ENCODE results near the gene BEST3.

BEST3 gene

DNA sequence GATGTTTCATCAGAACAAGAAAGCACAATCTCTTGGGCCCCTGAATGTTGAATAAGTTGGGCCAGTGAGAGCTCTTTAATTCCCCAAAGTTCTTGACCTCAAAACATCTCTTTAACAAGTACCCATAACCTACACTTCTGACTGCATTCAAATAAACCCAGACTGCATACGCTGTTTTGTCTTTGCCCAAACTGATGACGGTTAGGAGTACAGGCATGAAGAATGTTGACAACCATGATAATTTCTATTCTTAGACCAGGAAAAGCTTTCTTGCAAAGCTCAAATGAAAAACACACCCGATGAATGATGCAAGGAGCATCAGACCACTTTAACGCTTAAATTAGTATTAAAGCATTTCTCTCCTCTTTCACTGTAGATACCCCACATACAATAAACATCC is 27.8 kb upstream of the BEST3 start:
- H3K27ac ChIP-seq = no peak overlapping the region
- no peak for TF ChIP-seq ZFX (IDR thresholded peaks at IDR 0.05; ENCODE audit: borderline replicate concordance)
- TF ChIP-seq, protein P1, sequence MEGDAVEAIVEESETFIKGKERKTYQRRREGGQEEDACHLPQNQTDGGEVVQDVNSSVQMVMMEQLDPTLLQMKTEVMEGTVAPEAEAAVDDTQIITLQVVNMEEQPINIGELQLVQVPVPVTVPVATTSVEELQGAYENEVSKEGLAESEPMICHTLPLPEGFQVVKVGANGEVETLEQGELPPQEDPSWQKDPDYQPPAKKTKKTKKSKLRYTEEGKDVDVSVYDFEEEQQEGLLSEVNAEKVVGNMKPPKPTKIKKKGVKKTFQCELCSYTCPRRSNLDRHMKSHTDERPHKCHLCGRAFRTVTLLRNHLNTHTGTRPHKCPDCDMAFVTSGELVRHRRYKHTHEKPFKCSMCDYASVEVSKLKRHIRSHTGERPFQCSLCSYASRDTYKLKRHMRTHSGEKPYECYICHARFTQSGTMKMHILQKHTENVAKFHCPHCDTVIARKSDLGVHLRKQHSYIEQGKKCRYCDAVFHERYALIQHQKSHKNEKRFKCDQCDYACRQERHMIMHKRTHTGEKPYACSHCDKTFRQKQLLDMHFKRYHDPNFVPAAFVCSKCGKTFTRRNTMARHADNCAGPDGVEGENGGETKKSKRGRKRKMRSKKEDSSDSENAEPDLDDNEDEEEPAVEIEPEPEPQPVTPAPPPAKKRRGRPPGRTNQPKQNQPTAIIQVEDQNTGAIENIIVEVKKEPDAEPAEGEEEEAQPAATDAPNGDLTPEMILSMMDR (IDR thresholded peaks at IDR 0.05) = no peak

DNA sequence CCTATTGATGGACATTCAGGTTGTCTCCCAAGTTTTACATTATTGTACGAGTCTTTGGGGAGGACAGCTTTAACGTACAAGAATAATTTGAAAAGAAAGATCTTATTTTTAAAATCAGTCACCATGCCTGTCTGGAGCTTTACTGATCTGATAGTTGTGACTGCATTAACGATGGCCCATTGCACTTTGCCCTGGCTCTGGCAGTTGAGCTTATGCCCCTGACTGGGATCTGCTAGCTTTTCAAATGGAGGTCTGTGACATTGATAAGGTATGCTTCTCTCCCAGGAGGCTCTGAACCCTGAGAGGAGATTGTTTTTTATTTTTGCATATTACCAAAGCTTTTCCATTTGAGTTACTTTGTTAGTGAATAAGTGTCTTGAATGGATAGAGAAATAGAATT is 21.6 kb upstream of the BEST3 start:
- H3K27ac ChIP-seq = no peak overlapping the region
- TF ChIP-seq, protein P1 (IDR thresholded peaks at IDR 0.05) = no peak
- TF ChIP-seq ZFX (IDR thresholded peaks at IDR 0.05; ENCODE audit: borderline replicate concordance) = no peak

DNA sequence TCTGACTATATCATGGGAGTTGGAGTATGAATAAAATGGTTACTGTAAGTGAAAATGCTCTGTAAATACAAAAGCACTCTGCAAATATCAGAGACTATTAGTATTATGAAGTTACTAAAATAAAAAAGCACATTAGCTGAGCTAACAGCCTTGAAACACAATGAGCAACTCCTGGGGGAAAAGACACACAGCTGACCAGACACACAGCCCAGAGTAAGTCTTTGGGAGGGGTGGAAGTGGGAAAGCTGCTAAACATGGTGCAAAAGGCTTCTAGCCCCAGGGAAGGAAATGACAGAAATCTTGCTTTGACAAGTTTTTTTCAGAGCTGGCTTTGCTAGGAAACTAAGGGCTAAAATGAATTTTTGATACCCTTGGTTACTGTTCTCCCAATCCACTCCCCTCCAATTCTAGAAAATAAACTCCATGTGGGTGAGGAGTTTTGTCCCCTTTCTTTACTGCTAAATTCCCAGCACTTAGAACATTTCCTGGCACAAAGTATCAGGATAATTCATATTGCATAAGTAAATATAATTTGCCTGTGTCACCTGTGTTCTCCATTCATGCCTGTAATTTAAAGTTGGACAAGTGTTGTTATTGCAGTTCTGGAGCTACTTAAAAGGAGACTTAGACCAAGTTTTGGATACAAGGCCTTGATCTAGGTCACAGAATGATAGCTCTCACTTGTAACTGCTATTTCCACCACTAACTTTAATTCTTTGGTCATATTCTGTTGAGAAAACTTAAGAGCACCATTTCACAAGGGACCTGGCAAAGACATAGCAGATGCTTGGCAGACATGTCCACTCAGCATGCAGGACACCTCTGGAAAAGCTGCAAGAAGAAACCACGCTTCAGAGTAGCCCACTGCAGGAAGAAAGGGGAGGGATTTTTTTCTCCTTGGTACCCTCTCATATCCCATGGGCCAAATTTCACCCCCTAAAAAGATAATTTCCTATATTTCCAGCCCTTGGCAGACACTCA is 20.5 kb upstream of the BEST3 start:
- no peak for TF ChIP-seq ZFX (IDR thresholded peaks at IDR 0.05; ENCODE audit: borderline replicate concordance)
- TF ChIP-seq, protein P1 (IDR thresholded peaks at IDR 0.05) = no peak
- no peak overlapping the region for H3K27ac ChIP-seq

DNA sequence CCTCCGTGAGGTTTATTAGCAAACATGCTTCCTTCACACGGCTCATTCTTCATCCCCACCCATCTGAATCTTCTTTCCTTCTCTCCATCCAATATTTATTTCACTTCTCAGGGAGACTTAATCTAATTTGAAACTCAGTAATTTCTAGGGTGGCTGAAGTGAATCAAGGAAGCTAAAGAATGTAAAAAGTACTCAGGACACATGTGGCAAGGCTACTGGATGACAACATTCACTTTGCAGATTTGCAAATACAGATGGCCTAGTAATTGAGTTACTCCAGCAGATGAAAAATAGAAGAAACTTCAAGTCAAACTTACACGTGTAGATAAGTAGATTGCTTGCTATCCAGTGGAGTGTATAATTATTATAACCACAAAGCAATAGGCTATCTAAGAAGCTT is 15.4 kb upstream of the BEST3 start:
- TF ChIP-seq, protein P1 (IDR thresholded peaks at IDR 0.05) = no peak
- no peak for TF ChIP-seq ZFX (IDR thresholded peaks at IDR 0.05; ENCODE audit: borderline replicate concordance)
- no peak overlapping the region for H3K27ac ChIP-seq

DNA sequence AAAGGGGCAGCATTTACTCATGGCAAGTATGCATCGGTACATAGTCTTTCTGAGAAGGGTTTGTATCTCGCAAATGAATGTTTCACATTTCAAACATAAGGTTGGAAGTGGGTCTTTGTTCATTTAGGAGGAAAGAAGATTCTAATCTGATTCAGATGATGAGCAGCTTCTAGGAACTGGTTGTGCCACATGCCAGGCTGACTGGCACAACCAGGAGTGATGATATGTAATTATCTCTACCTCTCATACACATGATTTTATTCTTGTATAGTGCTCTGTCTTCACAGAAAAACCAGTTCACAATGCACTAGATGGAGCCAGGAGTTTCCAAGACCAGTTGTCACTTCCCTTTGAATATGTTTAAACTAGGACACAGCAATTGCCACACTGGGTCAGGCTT is 13.7 kb upstream of the BEST3 start:
- TF ChIP-seq, protein P1 (IDR thresholded peaks at IDR 0.05) = no peak
- TF ChIP-seq ZFX (IDR thresholded peaks at IDR 0.05; ENCODE audit: borderline replicate concordance) = no peak
- H3K27ac ChIP-seq = no peak overlapping the region

DNA sequence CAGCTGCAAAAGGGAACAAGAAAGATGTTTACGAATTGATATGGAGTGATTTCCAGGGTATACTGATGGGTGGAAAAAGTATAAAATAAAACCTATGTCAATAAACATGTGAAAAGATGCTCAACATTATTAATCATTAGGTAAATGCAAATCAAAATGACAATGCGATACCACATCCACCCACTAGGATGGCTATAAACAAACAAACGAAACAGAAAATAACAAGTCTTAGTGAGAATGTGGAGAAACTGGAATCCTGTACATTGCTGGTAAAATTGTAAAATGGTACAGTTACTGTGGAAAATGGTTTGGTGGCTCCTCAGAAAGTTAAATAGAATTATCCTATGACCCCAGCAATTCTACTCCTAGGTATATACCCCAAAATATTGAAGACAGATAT is 9.5 kb upstream of the BEST3 start:
- H3K27ac ChIP-seq = no peak overlapping the region
- TF ChIP-seq ZFX (IDR thresholded peaks at IDR 0.05; ENCODE audit: borderline replicate concordance) = no peak
- TF ChIP-seq, protein P1 (IDR thresholded peaks at IDR 0.05) = peak; percentile 37

DNA sequence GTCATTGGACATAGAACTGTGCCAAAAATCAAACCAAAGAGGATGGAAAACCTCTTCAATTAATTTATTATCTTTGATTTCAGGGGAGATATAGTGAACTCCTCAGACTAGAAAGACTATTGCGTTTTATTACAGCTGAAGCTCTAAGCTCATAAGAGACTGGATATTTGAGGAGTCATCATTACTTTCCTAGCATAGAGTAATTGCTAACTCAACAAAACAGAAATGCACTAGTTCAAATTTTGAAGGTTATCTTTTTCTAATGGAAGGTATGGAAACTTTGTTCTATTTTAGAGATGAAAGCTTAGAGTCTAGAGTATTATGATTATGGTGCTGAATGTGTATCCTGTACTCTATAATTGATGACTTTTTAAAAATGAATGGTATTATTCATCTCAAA is 5.3 kb upstream of the BEST3 start:
- H3K27ac ChIP-seq = no peak overlapping the region
- TF ChIP-seq, protein P1 (IDR thresholded peaks at IDR 0.05) = no peak
- no peak for TF ChIP-seq ZFX (IDR thresholded peaks at IDR 0.05; ENCODE audit: borderline replicate concordance)

Data from 22Rv1 (cell line).